ENCODE data around the gene ELFN1. TPM values are rescaled to one million over a fixed set of nuclear protein-coding genes. Genes with fewer than 3 reads are reported as not detected.

The ELFN1 gene
- total RNA-seq, 5 donors from 2014 or later (not counting 1 experiment from before 2014, with no cell fraction given), result 0.06 to 0.12 (median 0.07) TPM; not detected in 2

- Mint-ChIP-seq H3K4me1 (no peaks in the 10 kb centered on the region), H3K36me3 (no peaks in the 10 kb centered on the region), H3K27ac (no peak overlapping the region), H3K9me3 (peaks cover 3 to 7% (median 5%) of the 10 kb centered on the region in 3 donors), H3K4me3 (no peak overlapping the region), H3K27me3 (peaks cover 0 to 9% of the 10 kb centered on the region in 2 donors)
- Histone ChIP-seq H3K36me3 (ENCODE audit: control insufficient read depth in 2 of 2, extremely low read depth in 1 of 2, insufficient read depth in 1 of 2, low read length in 1 of 2) (no peaks in the 10 kb centered on the region), H3K9me3 (no peaks in the 10 kb centered on the region), H3K27me3 (replicated peaks in 1 of 2; ENCODE audit: control insufficient read depth in 2 of 2, extremely low read depth in 1 of 2, insufficient read depth in 2 of 2, low read length in 1 of 2) (peaks cover 0 to 48% of the 10 kb centered on the region in 2 experiments), H3K27ac (ENCODE audit: low read length) (no peak overlapping the region), H3K4me3 (ENCODE audit: control insufficient read depth in 1 of 2, extremely low read depth in 1 of 2, low read length in 1 of 2) (no peak overlapping the region), H3K4me1 (ENCODE audit: control insufficient read depth in 1 of 2, extremely low read depth in 1 of 2, insufficient read depth in 2 of 2, low read length in 2 of 2) (no peaks in the 10 kb centered on the region)
- DNase-seq (peak in 2 of 35 experiments; percentile 4 to 11), ATAC-seq (replicated peaks in 1 of 4) (no peak)
- CTCF ChIA-PET, result no interaction called here
- POLR2A ChIA-PET, result no interaction called here
- WGBS (ENCODE audit: insufficient coverage), result 89% methylated on average over 29 of the region's 33 CpGs
Measured at GRCh38 chr7:1706721-1707613, 36.9 kb downstream of the ELFN1 start.

- Histone ChIP-seq H3K4me1 (ENCODE audit: control insufficient read depth in 1 of 2, extremely low read depth in 1 of 2, insufficient read depth in 2 of 2, low read length in 2 of 2) (no peaks in the 10 kb centered on the region), H3K27me3 (replicated peaks in 1 of 2; ENCODE audit: control insufficient read depth in 2 of 2, extremely low read depth in 1 of 2, insufficient read depth in 2 of 2, low read length in 1 of 2) (peaks cover 0 to 47% of the 10 kb centered on the region in 2 experiments), H3K36me3 (ENCODE audit: control insufficient read depth in 2 of 2, extremely low read depth in 1 of 2, insufficient read depth in 1 of 2, low read length in 1 of 2) (no peaks in the 10 kb centered on the region), H3K27ac (ENCODE audit: low read length) (no peak overlapping the region), H3K4me3 (ENCODE audit: control insufficient read depth in 1 of 2, extremely low read depth in 1 of 2, low read length in 1 of 2) (no peak overlapping the region), H3K9me3 (no peaks in the 10 kb centered on the region)
- POLR2A ChIA-PET, result no interaction called here
- H3K27me3 Mint-ChIP-seq, result peaks cover 0 to 7% of the 10 kb centered on the region in 2 donors
- no peak overlapping the region for H3K4me3 Mint-ChIP-seq
- H3K36me3 Mint-ChIP-seq, result no peaks in the 10 kb centered on the region
- no peaks in the 10 kb centered on the region for H3K4me1 Mint-ChIP-seq
- ATAC-seq (replicated peaks in 1 of 4), result no peak
- peak in 2 of 35 experiments; percentile 3 to 15 for DNase-seq
- CTCF ChIA-PET, result no interaction called here
- peaks cover 0 to 5% (median 4%) of the 10 kb centered on the region in 3 donors for H3K9me3 Mint-ChIP-seq
- no peak overlapping the region for H3K27ac Mint-ChIP-seq
- WGBS (ENCODE audit: insufficient coverage), result 60% methylated on average over 16 of the region's 17 CpGs
Measured at GRCh38 chr7:1707756-1708595, 37.9 kb downstream of the ELFN1 start.

- peaks cover 0 to 4% of the 10 kb centered on the region in 2 donors for H3K27me3 Mint-ChIP-seq
- H3K36me3 Mint-ChIP-seq, result no peaks in the 10 kb centered on the region
- Histone ChIP-seq H3K27me3 (replicated peaks in 1 of 2; ENCODE audit: control insufficient read depth in 2 of 2, extremely low read depth in 1 of 2, insufficient read depth in 2 of 2, low read length in 1 of 2) (peaks cover 0 to 51% of the 10 kb centered on the region in 2 experiments), H3K27ac (ENCODE audit: low read length) (no peak overlapping the region), H3K36me3 (ENCODE audit: control insufficient read depth in 2 of 2, extremely low read depth in 1 of 2, insufficient read depth in 1 of 2, low read length in 1 of 2) (no peaks in the 10 kb centered on the region), H3K4me3 (ENCODE audit: control insufficient read depth in 1 of 2, extremely low read depth in 1 of 2, low read length in 1 of 2) (no peak overlapping the region), H3K9me3 (no peaks in the 10 kb centered on the region), H3K4me1 (ENCODE audit: control insufficient read depth in 1 of 2, extremely low read depth in 1 of 2, insufficient read depth in 2 of 2, low read length in 2 of 2) (peaks cover 0 to 4% of the 10 kb centered on the region in 2 experiments)
- no peak overlapping the region for H3K27ac Mint-ChIP-seq
- H3K4me3 Mint-ChIP-seq, result no peak overlapping the region
- H3K4me1 Mint-ChIP-seq, result no peaks in the 10 kb centered on the region
- peaks cover 0 to 5% (median 4%) of the 10 kb centered on the region in 3 donors for H3K9me3 Mint-ChIP-seq
- 97% methylated on average over 12 of the region's 17 CpGs for WGBS (ENCODE audit: insufficient coverage)
- POLR2A ChIA-PET, result no interaction called here
- DNase-seq (no peak), ATAC-seq (replicated peaks in 1 of 4) (no peak)
- CTCF ChIA-PET, result no interaction called here
Measured at GRCh38 chr7:1708596-1709251, 38.6 kb downstream of the ELFN1 start.

GRCh38 chr7:1709281-1709680 lies 39.2 kb downstream of the ELFN1 start:
- WGBS (ENCODE audit: insufficient coverage), result 96% methylated on average over 9 of the region's 10 CpGs
- ATAC-seq (replicated peaks in 1 of 4) (no peak), DNase-seq (no peak)
- Mint-ChIP-seq H3K9me3 (peaks cover 0 to 5% (median 4%) of the 10 kb centered on the region in 3 donors), H3K4me3 (no peak overlapping the region), H3K36me3 (no peaks in the 10 kb centered on the region), H3K27me3 (peaks cover 0 to 10% of the 10 kb centered on the region in 2 donors), H3K4me1 (no peaks in the 10 kb centered on the region), H3K27ac (no peak overlapping the region)
- Histone ChIP-seq H3K4me1 (ENCODE audit: control insufficient read depth in 1 of 2, extremely low read depth in 1 of 2, insufficient read depth in 2 of 2, low read length in 2 of 2) (peaks cover 0 to 4% of the 10 kb centered on the region in 2 experiments), H3K9me3 (no peaks in the 10 kb centered on the region), H3K4me3 (ENCODE audit: control insufficient read depth in 1 of 2, extremely low read depth in 1 of 2, low read length in 1 of 2) (no peak overlapping the region), H3K36me3 (ENCODE audit: control insufficient read depth in 2 of 2, extremely low read depth in 1 of 2, insufficient read depth in 1 of 2, low read length in 1 of 2) (no peaks in the 10 kb centered on the region), H3K27ac (ENCODE audit: low read length) (no peak overlapping the region), H3K27me3 (replicated peaks in 1 of 2; ENCODE audit: control insufficient read depth in 2 of 2, extremely low read depth in 1 of 2, insufficient read depth in 2 of 2, low read length in 1 of 2) (peaks cover 0 to 52% of the 10 kb centered on the region in 2 experiments)
- ChIA-PET CTCF (interaction anchor here in 1 of 2 donors (0.6 kb wide), 1 partner anchor 73 kb away, joined by 3 read pairs; no protein-coding TSS in a partner anchor), POLR2A (no interaction called here)

- peaks cover 0 to 10% of the 10 kb centered on the region in 2 donors for H3K27me3 Mint-ChIP-seq
- WGBS (ENCODE audit: insufficient coverage), result 100% methylated on average over 1 of the region's 4 CpGs
- Histone ChIP-seq H3K27ac (ENCODE audit: low read length) (no peak overlapping the region), H3K4me3 (ENCODE audit: control insufficient read depth in 1 of 2, extremely low read depth in 1 of 2, low read length in 1 of 2) (no peak overlapping the region), H3K4me1 (ENCODE audit: control insufficient read depth in 1 of 2, extremely low read depth in 1 of 2, insufficient read depth in 2 of 2, low read length in 2 of 2) (peaks cover 0 to 4% of the 10 kb centered on the region in 2 experiments), H3K27me3 (replicated peaks in 1 of 2; ENCODE audit: control insufficient read depth in 2 of 2, extremely low read depth in 1 of 2, insufficient read depth in 2 of 2, low read length in 1 of 2) (peaks cover 0 to 49% of the 10 kb centered on the region in 2 experiments), H3K36me3 (ENCODE audit: control insufficient read depth in 2 of 2, extremely low read depth in 1 of 2, insufficient read depth in 1 of 2, low read length in 1 of 2) (no peaks in the 10 kb centered on the region), H3K9me3 (no peaks in the 10 kb centered on the region)
- no peak overlapping the region for H3K27ac Mint-ChIP-seq
- no peak overlapping the region for H3K4me3 Mint-ChIP-seq
- no peaks in the 10 kb centered on the region for H3K4me1 Mint-ChIP-seq
- H3K9me3 Mint-ChIP-seq, result peaks cover 0 to 5% (median 4%) of the 10 kb centered on the region in 3 donors
- ATAC-seq (replicated peaks in 1 of 4) (no peak), DNase-seq (peak in 1 of 35 experiments; percentile 17)
- CTCF ChIA-PET, result interaction anchor here in 1 of 2 donors (0.6 kb wide), 1 partner anchor 73 kb away, joined by 3 read pairs; no protein-coding TSS in a partner anchor
- H3K36me3 Mint-ChIP-seq, result no peaks in the 10 kb centered on the region
- POLR2A ChIA-PET, result no interaction called here
Measured at GRCh38 chr7:1709900-1710299, 39.8 kb downstream of the ELFN1 start.

GRCh38 chr7:1710936-1711335 lies 40.9 kb downstream of the ELFN1 start:
- Mint-ChIP-seq H3K9me3 (peaks cover 0 to 5% (median 4%) of the 10 kb centered on the region in 3 donors), H3K36me3 (no peaks in the 10 kb centered on the region), H3K27ac (no peak overlapping the region), H3K4me1 (no peaks in the 10 kb centered on the region), H3K27me3 (peaks cover 0 to 17% of the 10 kb centered on the region in 2 donors), H3K4me3 (no peak overlapping the region)
- Histone ChIP-seq H3K36me3 (ENCODE audit: control insufficient read depth in 2 of 2, extremely low read depth in 1 of 2, insufficient read depth in 1 of 2, low read length in 1 of 2) (no peaks in the 10 kb centered on the region), H3K4me3 (ENCODE audit: control insufficient read depth in 1 of 2, extremely low read depth in 1 of 2, low read length in 1 of 2) (no peak overlapping the region), H3K4me1 (ENCODE audit: control insufficient read depth in 1 of 2, extremely low read depth in 1 of 2, insufficient read depth in 2 of 2, low read length in 2 of 2) (peaks cover 0 to 4% of the 10 kb centered on the region in 2 experiments), H3K9me3 (no peaks in the 10 kb centered on the region), H3K27ac (ENCODE audit: low read length) (no peak overlapping the region), H3K27me3 (replicated peaks in 1 of 2; ENCODE audit: control insufficient read depth in 2 of 2, extremely low read depth in 1 of 2, insufficient read depth in 2 of 2, low read length in 1 of 2) (peaks cover 0 to 49% of the 10 kb centered on the region in 2 experiments)
- DNase-seq (no peak), ATAC-seq (replicated peaks in 1 of 4) (no peak)
- WGBS (ENCODE audit: insufficient coverage), result 85% methylated on average over 6 of the region's 6 CpGs
- ChIA-PET CTCF (interaction anchor here in 1 of 2 donors (0.5 kb wide), 1 partner anchor 47 kb away, joined by 3 read pairs; no protein-coding TSS in a partner anchor), POLR2A (no interaction called here)

All from T-cell (primary cell).